GM12874 (cell line): Measurements from ENCODE around the gene FBXL19.

ENCODE experiments used
- TF ChIP-seq, protein P1 (sequence below): IDR thresholded peaks from 2 replicates; pipeline ENCODE4 v1.5.1; 2011; ENCODE audit warnings: low read depth, mild to moderate bottlenecking, control low read depth, low read length, moderate library complexity; ENCODE audit not compliant: insufficient read depth

FBXL19 gene

DNA sequence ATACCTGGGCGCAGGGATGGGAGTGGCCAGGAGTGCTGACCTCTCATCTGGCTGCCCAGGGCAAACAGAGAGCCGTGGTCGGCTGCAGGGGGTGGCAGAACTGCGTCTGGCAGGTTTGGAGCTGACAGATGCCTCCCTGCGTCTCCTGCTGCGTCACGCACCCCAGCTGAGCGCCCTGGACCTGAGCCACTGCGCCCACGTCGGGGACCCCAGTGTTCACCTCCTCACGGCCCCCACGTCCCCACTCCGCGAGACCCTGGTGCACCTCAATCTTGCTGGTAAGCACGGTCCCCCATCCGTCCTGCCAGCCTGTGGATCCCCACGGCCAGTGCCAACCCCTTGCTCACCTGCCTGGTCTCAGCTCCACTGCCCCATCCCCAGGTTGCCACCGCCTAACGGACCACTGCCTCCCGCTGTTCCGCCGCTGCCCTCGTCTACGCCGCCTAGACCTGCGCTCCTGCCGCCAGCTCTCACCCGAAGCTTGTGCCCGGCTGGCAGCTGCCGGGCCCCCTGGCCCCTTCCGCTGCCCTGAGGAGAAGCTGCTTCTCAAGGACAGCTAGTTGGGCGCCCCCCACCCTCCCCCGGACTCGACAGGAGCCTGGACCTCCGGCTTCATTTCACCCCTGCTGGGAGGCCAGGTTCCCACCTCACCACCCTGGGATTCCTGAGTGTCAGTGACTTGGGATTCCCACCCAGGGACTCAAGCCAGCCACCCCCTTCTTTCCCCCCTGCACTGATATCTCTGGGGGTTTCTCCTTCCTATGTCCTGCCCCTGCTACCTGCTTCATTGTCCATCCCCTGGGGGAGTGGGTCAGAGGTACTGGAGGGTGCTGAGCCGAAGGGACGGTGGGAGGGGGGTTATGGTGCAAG, 23.5 kb downstream of the FBXL19 start:
- TF ChIP-seq, protein P1, sequence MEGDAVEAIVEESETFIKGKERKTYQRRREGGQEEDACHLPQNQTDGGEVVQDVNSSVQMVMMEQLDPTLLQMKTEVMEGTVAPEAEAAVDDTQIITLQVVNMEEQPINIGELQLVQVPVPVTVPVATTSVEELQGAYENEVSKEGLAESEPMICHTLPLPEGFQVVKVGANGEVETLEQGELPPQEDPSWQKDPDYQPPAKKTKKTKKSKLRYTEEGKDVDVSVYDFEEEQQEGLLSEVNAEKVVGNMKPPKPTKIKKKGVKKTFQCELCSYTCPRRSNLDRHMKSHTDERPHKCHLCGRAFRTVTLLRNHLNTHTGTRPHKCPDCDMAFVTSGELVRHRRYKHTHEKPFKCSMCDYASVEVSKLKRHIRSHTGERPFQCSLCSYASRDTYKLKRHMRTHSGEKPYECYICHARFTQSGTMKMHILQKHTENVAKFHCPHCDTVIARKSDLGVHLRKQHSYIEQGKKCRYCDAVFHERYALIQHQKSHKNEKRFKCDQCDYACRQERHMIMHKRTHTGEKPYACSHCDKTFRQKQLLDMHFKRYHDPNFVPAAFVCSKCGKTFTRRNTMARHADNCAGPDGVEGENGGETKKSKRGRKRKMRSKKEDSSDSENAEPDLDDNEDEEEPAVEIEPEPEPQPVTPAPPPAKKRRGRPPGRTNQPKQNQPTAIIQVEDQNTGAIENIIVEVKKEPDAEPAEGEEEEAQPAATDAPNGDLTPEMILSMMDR: no peak

DNA sequence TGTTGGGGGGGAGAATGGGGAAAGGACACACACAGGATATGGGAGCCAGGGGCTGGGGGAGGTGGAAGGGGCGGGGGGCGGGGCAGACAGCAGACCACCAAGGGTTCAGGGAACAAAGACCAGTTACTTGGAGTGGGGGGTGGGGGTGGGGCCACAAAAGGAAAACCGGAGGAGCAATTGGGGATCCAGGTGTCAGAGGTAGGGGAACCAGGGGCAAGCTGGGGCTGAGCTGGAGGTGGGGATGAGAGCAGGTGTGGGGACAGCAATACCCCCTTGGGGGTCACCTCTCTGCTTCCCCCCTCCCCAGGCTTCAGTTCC, 24.1 kb downstream of the FBXL19 start:
- TF ChIP-seq, protein P1: no peak

DNA sequence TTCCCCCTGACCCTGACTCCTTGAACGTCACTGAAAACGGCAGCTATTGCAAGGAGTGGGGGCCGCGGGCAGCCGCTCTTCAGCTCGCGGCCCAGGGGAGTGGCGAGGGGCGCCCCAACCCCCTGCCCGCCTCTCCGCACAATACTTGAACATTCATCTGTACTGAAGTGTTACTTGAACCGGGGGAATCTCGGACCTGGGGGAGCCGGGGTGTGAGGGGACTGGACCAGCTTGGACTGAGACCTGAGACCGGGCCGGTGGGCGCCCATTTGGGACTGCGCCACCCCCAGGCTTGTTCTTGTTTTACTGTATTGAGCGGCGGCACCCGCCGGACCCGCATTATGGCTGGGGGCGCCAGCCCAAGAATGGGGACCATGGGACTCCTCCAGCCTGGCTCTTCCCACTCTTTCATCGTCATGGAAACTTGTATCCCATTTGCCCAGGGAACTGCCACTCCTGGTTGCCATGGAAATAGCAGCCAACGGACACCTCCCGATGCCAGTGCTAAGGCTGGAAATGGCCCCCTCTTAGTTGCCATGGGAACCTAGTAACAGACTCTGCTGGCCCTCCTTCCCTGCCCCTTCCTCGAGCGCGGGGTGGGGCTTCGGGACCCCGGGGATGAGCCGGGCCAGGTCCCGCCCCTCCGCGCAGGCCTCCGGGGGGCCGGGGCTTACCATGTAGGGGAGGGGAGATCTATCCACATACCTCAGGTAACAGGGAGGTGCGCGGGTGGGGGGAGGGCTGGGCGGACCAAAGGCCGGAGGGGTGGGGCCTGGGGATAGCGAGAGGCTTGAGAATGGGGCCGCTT, 24.7 kb downstream of the FBXL19 start:
- TF ChIP-seq, protein P1: no peak

DNA sequence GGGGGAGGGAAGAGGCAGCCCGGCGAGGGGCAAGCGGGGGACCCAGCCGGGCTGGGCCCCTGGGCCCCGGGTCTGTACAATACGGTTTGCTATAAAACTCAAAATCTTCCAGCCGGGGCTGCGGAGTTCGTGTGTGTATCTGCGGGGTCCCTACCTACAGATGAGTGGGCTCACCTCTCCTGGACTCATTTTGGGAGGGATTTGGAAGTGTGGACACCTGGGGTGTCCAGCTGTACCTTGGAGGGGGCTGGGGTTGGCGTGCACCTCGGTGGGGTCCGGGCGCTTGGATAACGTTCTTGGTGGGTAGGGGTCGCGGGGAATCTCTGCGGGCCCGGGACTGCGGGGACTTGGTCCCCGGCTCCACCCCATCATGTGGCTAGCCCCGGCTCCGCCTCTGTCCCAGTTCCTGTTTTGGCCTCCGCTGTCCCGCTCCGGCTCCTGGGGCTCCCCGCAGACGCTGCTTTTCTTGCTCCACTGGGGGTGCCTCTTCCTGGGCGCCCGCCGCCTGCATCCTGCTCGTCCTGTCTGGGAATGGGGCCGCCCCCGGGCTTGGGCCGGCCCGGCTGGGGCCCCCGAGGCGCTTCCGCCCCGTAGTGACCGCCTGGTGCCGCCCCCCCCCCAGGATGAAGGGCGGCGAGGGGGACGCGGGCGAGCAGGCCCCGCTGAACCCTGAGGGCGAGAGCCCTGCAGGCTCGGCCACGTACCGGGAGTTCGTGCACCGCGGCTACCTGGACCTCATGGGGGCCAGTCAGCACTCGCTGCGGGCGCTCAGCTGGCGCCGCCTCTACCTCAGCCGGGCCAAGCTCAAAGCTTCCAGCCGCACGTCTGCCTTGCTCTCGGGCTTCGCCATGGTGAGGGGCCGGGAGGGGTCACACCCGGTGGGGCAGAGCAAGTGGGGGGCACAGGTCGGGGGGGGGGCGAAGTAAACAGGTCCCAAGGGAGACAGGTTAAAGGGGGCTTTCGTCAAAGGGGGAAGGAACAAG, 25.6 kb downstream of the FBXL19 start, which contains the start of gene ORAI3:
Gene ORAI3, plus strand, starts transcription at position 402 of the 983 bp plus-strand sequence. Its CDS starts 222 bp downstream, at position 624.
- TF ChIP-seq, protein P1: no peak

DNA sequence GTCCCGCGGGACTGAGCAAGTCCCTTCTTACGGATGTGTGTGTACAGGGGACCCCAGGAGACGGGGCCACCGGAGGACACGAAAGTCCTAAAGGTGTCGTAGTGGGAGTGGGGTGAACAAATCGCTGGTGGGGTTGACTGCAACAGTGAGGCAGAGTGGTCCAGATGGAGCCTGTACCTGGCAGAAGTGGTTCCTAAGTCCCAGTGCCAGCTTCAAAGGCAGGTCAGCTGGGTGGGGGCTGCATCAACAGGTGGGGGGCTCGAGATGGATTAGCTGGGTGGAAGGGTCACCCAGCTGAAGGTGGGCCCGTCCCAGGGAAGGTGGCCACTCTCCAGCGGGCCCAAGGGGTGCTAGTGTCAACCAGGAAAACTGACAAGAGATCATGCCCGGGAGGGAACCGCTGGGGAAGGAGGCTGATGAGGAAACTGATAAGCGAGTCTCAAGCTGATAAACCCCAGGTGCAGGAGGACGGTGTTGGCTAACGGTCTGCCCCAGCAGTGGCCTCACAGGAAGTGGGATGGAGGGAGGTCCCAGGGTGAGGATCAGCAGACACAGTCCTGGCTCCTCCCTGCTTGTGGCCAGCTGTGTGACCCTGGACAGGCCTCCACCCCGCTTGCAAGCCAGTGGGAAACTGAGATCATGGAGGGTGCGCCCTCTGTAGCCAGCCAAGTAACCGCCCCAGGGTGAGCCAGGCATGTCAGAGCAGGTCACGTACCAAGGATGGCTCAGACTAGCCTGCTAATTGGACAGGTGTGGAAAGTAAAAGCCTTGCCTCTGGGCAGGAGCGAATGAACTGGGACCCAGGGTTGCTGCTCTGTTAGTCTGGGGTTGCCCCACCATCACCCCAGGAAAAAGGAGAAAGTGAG, 26.5 kb downstream of the FBXL19 start:
- TF ChIP-seq, protein P1: peak; percentile 33; the same call in 1 of the 2 replicates

DNA sequence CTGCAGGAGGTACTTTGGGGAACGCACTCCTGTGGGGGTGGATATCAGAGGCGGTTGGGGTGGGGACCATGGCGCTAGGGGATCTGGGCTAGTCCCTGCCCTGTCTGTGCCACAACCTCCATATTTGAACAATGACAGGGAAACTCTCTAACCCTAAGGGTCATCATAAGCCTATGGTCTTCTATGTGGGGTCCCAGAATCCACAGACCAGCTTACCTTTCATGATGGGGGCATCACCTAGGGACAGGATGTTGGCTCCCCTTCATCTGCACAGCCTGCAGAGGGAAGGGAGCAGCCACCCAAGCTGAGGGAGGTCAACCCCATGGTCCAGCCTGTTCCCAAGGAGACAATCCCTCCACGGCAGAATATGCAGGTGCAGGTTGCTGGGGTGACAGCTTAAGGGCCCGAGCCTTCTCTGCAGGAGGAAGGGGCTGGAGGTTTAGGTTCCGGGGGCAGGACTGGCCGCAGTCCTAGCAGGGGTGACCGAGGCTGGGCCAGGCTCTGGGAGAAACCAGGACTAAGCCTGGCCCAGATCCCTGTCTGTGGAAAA, 27.2 kb downstream of the FBXL19 start:
- TF ChIP-seq, protein P1: no peak
